ENCODE data around the gene DGKD.

The DGKD gene

DNA sequence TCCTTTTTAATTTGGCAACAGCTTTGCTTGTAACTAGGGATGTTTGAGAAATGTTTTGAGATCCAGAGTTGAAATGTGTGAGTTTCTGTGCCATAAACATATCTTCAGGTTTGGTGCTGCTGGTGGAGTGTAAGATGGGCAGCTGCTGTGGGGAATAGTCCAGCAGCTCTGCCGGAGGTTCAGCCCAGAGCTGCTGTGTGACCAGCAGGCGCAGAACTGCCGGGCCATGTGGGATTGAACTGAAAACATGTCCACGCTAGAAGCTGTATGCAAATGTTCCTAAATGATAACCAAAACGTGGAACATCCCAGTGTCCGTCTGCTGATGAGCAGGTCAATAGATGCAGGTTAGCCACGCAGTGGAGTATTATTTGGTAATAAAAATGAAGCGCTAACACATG, 99.6 kb downstream of the DGKD start:
- no peaks in the 10 kb centered on the region for H3K79me2 ChIP-seq (ENCODE audit: control insufficient read depth, insufficient read depth, low read length, unreplicated experiment)
- no peak overlapping the region for H2AFZ ChIP-seq (ENCODE audit: low read length, unreplicated experiment)
- H3K27me3 ChIP-seq (ENCODE audit: insufficient read depth, low read length): no peaks in the 10 kb centered on the region
- H3K4me1 ChIP-seq (ENCODE audit: control insufficient read depth, insufficient read depth, low read length, unreplicated experiment): peaks cover under 1% of the 10 kb centered on the region
- H3K4me3 ChIP-seq (ENCODE audit: low read depth, low read length): no peak overlapping the region
- H3K27ac ChIP-seq (ENCODE audit: low read depth, low read length): no peak overlapping the region
- no peaks in the 10 kb centered on the region for H3K36me3 ChIP-seq (ENCODE audit: insufficient read depth, low read length)

GRCh38 chr2:233455006-233455405, 100.7 kb downstream of the DGKD start:
- Histone ChIP-seq H3K27me3 (ENCODE audit: insufficient read depth, low read length) (no peaks in the 10 kb centered on the region), H3K4me3 (ENCODE audit: low read depth, low read length) (no peak overlapping the region), H3K36me3 (ENCODE audit: insufficient read depth, low read length) (no peaks in the 10 kb centered on the region), H3K27ac (ENCODE audit: low read depth, low read length) (no peak overlapping the region), H2AFZ (ENCODE audit: low read length, unreplicated experiment) (no peak overlapping the region), H3K4me1 (ENCODE audit: control insufficient read depth, insufficient read depth, low read length, unreplicated experiment) (no peaks in the 10 kb centered on the region), H3K79me2 (ENCODE audit: control insufficient read depth, insufficient read depth, low read length, unreplicated experiment) (no peaks in the 10 kb centered on the region)

DNA sequence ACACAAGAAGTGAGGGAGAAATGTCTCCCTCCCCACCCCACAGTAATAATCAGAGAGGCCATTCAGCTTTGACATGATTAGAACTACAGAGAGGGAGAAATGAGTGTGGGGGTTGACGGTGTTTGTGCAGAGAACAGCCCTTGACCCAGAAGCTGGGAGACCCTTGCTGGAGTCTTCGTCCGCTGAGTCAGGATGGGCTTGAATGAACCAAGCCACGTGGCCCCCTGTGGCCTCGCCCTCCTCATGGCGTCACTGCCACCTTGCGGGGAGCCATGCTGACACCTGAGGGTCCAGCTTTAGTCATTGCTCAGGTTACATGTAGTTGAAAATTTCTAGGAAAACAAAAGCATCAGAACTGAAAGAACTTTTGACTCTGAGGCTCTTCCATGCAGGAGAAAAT, 101.2 kb downstream of the DGKD start:
- Histone ChIP-seq H3K4me3 (ENCODE audit: low read depth, low read length) (no peak overlapping the region), H3K36me3 (ENCODE audit: insufficient read depth, low read length) (no peaks in the 10 kb centered on the region), H2AFZ (ENCODE audit: low read length, unreplicated experiment) (no peak overlapping the region), H3K27me3 (ENCODE audit: insufficient read depth, low read length) (no peaks in the 10 kb centered on the region), H3K79me2 (ENCODE audit: control insufficient read depth, insufficient read depth, low read length, unreplicated experiment) (no peaks in the 10 kb centered on the region), H3K4me1 (ENCODE audit: control insufficient read depth, insufficient read depth, low read length, unreplicated experiment) (no peaks in the 10 kb centered on the region), H3K27ac (ENCODE audit: low read depth, low read length) (no peak overlapping the region)

- Histone ChIP-seq H3K79me2 (ENCODE audit: control insufficient read depth, insufficient read depth, low read length, unreplicated experiment) (no peaks in the 10 kb centered on the region), H2AFZ (ENCODE audit: low read length, unreplicated experiment) (no peak overlapping the region), H3K4me1 (ENCODE audit: control insufficient read depth, insufficient read depth, low read length, unreplicated experiment) (no peaks in the 10 kb centered on the region), H3K4me3 (ENCODE audit: low read depth, low read length) (no peak overlapping the region), H3K36me3 (ENCODE audit: insufficient read depth, low read length) (no peaks in the 10 kb centered on the region), H3K27me3 (ENCODE audit: insufficient read depth, low read length) (no peaks in the 10 kb centered on the region), H3K27ac (ENCODE audit: low read depth, low read length) (no peak overlapping the region)
These were observed 101.8 kb downstream of the DGKD start for GRCh38 chr2:233456111-233456510.

DNA sequence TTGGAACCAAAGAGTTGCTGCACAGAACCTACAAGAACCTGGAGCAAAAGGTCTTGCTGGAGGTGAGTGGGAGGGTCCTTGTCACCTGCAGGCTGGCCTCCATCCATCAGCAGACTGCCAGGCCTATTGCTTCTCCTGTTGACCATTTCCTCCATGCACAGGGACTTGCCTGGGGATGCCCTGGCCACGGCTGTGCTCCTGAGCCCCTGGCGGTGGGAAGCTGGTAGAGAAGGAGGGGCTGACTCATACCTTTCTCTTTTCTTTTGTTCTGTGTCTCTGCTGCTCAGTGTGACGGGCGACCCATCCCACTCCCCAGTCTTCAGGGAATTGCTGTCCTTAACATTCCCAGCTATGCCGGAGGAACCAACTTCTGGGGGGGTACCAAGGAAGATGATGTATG, 102.6 kb downstream of the DGKD start:
- no peaks in the 10 kb centered on the region for H3K4me1 ChIP-seq (ENCODE audit: control insufficient read depth, insufficient read depth, low read length, unreplicated experiment)
- H3K27ac ChIP-seq (ENCODE audit: low read depth, low read length): no peak overlapping the region
- H3K79me2 ChIP-seq (ENCODE audit: control insufficient read depth, insufficient read depth, low read length, unreplicated experiment): no peaks in the 10 kb centered on the region
- no peak overlapping the region for H3K4me3 ChIP-seq (ENCODE audit: low read depth, low read length)
- no peak overlapping the region for H2AFZ ChIP-seq (ENCODE audit: low read length, unreplicated experiment)
- no peaks in the 10 kb centered on the region for H3K36me3 ChIP-seq (ENCODE audit: insufficient read depth, low read length)
- H3K27me3 ChIP-seq (ENCODE audit: insufficient read depth, low read length): no peaks in the 10 kb centered on the region

DNA sequence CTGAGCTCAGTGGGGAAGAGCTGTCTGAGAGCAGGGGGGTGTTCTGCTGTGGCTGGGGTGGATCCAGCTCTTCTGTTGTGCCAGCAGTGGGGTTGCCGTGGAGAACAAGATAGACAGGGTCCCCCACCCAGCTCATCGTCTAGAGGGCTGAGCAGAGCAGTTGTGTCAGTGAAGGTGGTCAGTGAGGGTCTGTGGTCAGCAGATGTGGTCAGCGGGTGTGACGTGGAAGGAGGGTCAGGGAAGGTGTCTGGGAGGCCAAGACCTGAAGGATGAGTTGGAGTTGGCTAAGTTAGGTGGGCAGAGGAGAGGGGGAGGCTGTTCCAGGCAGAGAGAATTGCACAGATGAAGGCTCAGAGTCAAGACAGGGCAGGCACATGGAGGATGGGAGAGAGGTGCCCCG, 103.1 kb downstream of the DGKD start:
- Histone ChIP-seq H3K27ac (ENCODE audit: low read depth, low read length) (no peak overlapping the region), H2AFZ (ENCODE audit: low read length, unreplicated experiment) (no peak overlapping the region), H3K27me3 (ENCODE audit: insufficient read depth, low read length) (no peaks in the 10 kb centered on the region), H3K36me3 (ENCODE audit: insufficient read depth, low read length) (no peaks in the 10 kb centered on the region), H3K79me2 (ENCODE audit: control insufficient read depth, insufficient read depth, low read length, unreplicated experiment) (no peaks in the 10 kb centered on the region), H3K4me1 (ENCODE audit: control insufficient read depth, insufficient read depth, low read length, unreplicated experiment) (no peaks in the 10 kb centered on the region), H3K4me3 (ENCODE audit: low read depth, low read length) (no peak overlapping the region)

GRCh38 chr2:233458031-233458610, 103.8 kb downstream of the DGKD start:
- Histone ChIP-seq H3K4me1 (ENCODE audit: control insufficient read depth, insufficient read depth, low read length, unreplicated experiment) (no peaks in the 10 kb centered on the region), H2AFZ (ENCODE audit: low read length, unreplicated experiment) (no peak overlapping the region), H3K27ac (ENCODE audit: low read depth, low read length) (no peak overlapping the region), H3K4me3 (ENCODE audit: low read depth, low read length) (no peak overlapping the region), H3K79me2 (ENCODE audit: control insufficient read depth, insufficient read depth, low read length, unreplicated experiment) (no peaks in the 10 kb centered on the region), H3K27me3 (ENCODE audit: insufficient read depth, low read length) (no peaks in the 10 kb centered on the region), H3K36me3 (ENCODE audit: insufficient read depth, low read length) (no peaks in the 10 kb centered on the region)

DNA sequence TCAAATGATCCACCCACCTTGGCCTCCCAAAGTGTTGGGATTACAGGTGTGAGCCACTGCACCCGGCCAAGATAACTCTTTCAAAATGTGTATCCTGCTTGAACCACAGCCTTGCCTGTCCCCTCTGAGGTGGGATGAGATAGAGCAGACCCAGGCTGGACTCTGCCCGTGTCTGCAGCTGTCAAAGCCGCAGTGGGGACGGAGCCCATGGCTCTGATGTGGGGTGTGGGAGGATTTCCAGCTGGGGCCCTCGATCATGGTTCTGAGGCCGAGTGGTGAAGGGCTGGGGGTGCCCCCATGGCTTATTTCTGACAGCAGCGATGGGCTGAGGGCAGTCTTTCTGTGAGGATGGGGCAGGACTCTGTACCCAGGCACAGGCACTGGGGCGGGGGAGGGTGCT, 104.5 kb downstream of the DGKD start:
- Histone ChIP-seq H3K27ac (ENCODE audit: low read depth, low read length) (no peak overlapping the region), H3K27me3 (ENCODE audit: insufficient read depth, low read length) (no peaks in the 10 kb centered on the region), H2AFZ (ENCODE audit: low read length, unreplicated experiment) (no peak overlapping the region), H3K4me3 (ENCODE audit: low read depth, low read length) (no peak overlapping the region), H3K4me1 (ENCODE audit: control insufficient read depth, insufficient read depth, low read length, unreplicated experiment) (no peaks in the 10 kb centered on the region), H3K36me3 (ENCODE audit: insufficient read depth, low read length) (no peaks in the 10 kb centered on the region), H3K79me2 (ENCODE audit: control insufficient read depth, insufficient read depth, low read length, unreplicated experiment) (no peaks in the 10 kb centered on the region)

GRCh38 chr2:233459426-233459825, 105.1 kb downstream of the DGKD start:
- Histone ChIP-seq H3K79me2 (ENCODE audit: control insufficient read depth, insufficient read depth, low read length, unreplicated experiment) (no peaks in the 10 kb centered on the region), H3K27me3 (ENCODE audit: insufficient read depth, low read length) (no peaks in the 10 kb centered on the region), H3K27ac (ENCODE audit: low read depth, low read length) (no peak overlapping the region), H3K4me1 (ENCODE audit: control insufficient read depth, insufficient read depth, low read length, unreplicated experiment) (no peaks in the 10 kb centered on the region), H3K36me3 (ENCODE audit: insufficient read depth, low read length) (no peaks in the 10 kb centered on the region), H2AFZ (ENCODE audit: low read length, unreplicated experiment) (no peak overlapping the region), H3K4me3 (ENCODE audit: low read depth, low read length) (no peak overlapping the region)

DNA sequence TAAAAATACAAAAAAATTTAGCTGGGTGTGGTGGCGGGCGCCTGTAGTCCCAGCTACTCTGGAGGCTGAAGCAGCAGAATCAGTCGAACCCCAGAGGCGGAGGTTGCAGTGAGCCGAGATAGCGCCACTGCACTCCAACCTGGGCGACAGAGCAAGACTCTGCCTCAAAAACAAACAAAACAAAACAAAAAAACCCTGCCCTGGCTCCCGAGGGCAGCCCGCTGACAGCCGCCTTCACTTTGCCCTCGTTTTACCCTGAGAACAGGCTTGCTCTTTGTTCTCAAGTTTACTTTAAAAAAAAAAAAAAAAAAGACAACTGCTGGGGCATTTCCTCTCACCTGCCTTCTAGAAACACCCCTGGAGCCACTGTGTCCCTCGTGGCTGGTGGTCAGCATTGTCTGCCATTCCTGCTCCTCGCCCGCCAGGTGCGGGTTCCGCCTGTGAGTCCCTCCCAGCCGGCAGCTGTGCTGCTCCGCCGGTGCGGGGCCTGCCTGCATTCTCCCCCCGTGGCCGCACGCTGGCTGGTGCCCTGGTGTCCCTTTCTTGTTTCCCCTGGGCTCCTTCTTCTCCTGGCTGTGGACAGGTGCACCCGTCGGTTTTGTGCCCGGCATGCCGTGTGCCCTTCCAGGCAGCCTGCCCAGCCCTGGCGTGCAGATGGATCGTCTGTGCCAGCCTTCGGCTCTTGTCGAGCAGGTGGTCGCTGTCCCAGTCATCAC, 106.6 kb downstream of the DGKD start:
- Histone ChIP-seq H3K4me3 (ENCODE audit: low read depth, low read length) (no peak overlapping the region), H3K27ac (ENCODE audit: low read depth, low read length) (no peak overlapping the region), H3K27me3 (ENCODE audit: insufficient read depth, low read length) (no peaks in the 10 kb centered on the region), H3K4me1 (ENCODE audit: control insufficient read depth, insufficient read depth, low read length, unreplicated experiment) (no peaks in the 10 kb centered on the region), H2AFZ (ENCODE audit: low read length, unreplicated experiment) (no peak overlapping the region), H3K36me3 (ENCODE audit: insufficient read depth, low read length) (no peaks in the 10 kb centered on the region), H3K79me2 (ENCODE audit: control insufficient read depth, insufficient read depth, low read length, unreplicated experiment) (no peaks in the 10 kb centered on the region)

- no peaks in the 10 kb centered on the region for H3K79me2 ChIP-seq (ENCODE audit: control insufficient read depth, insufficient read depth, low read length, unreplicated experiment)
- no peak overlapping the region for H3K27ac ChIP-seq (ENCODE audit: low read depth, low read length)
- no peak overlapping the region for H3K4me3 ChIP-seq (ENCODE audit: low read depth, low read length)
- no peaks in the 10 kb centered on the region for H3K4me1 ChIP-seq (ENCODE audit: control insufficient read depth, insufficient read depth, low read length, unreplicated experiment)
- no peak overlapping the region for H2AFZ ChIP-seq (ENCODE audit: low read length, unreplicated experiment)
- H3K27me3 ChIP-seq (ENCODE audit: insufficient read depth, low read length): no peaks in the 10 kb centered on the region
- H3K36me3 ChIP-seq (ENCODE audit: insufficient read depth, low read length): no peaks in the 10 kb centered on the region
These were observed 107.2 kb downstream of the DGKD start for GRCh38 chr2:233461481-233461891.

Measured in ACC112 (cell line).